Tibial nerve (tissue), 4 donors: ENCODE results near the gene FLOT2.

Experiments used
- CTCF ChIP-seq, 5 experiments: fragments of 200-600 bp in 3 of 5; fragments of 450-650 bp in 2 of 5; sonication (generic) in 3 of 5; IDR thresholded peaks; one replicate each; pipeline ENCODE4 v1.5.1; 2016 to 2019; ENCODE audit warnings: antibody characterized with exemption in 5 of 5, mild to moderate bottlenecking in 3 of 5, moderate library complexity in 2 of 5
- EP300 ChIP-seq, 2 donors: sonication (generic); formaldehyde crosslinking; IDR thresholded peaks; one replicate each; pipeline ENCODE4 v1.6.1; 2017; ENCODE audit warnings: antibody characterized with exemption in 2 of 2, mild to moderate bottlenecking in 1 of 2

- TF ChIP-seq CTCF (IDR thresholded peaks at IDR 0.05), result no peak
- TF ChIP-seq EP300 (IDR thresholded peaks at IDR 0.05), result no peak
Measured at GRCh38 chr17:28843816-28844148, 53.8 kb downstream of the FLOT2 start.
